GM23338 (cell line): ENCODE results near the gene FILIP1L. TPM values are rescaled to one million over a fixed set of nuclear protein-coding genes. Genes with fewer than 3 reads are reported as not detected.

ENCODE experiments used
- ATAC-seq: fragments of 200-7000 bp; cut with Tn5 transposase; 3 replicates; pipeline ENCODE4 v1.9.1; 2020
- DNase-seq: peaks from one replicate; pipeline ENCODE4 v3.0.0-alpha.2; 2015; ENCODE audit warnings: low spot score
- H2AFZ ChIP-seq: fragments of 200-600 bp; sonication (generic); 2 replicates; pipeline ENCODE4 v1.8.0; 2016; ENCODE audit warnings: antibody characterized with exemption, mild to moderate bottlenecking, moderate library complexity
- H3F3A ChIP-seq: fragments of 200-600 bp; sonication (generic); replicated peaks from 2 replicates; pipeline ENCODE4 v1.8.0; 2017; ENCODE audit warnings: antibody characterized with exemption, mixed run types, low read depth
- H3K27ac ChIP-seq: fragments of 200-600 bp; sonication (generic); 2 replicates; pipeline ENCODE4 v1.6.1; 2016; ENCODE audit warnings: low read depth
- H3K27me3 ChIP-seq: fragments of 200-600 bp; sonication (generic); 2 replicates; pipeline ENCODE4 v1.8.0; 2016; ENCODE audit warnings: mild to moderate bottlenecking, mixed run types, moderate library complexity; ENCODE audit not compliant: insufficient read depth
- H3K36me3 ChIP-seq: fragments of 200-600 bp; sonication (generic); 2 replicates; pipeline ENCODE4 v1.8.0; 2016; ENCODE audit warnings: mild to moderate bottlenecking; ENCODE audit not compliant: insufficient read depth
- H3K4me1 ChIP-seq: fragments of 200-600 bp; sonication (generic); 2 replicates; pipeline ENCODE4 v1.8.0; 2016; ENCODE audit warnings: mild to moderate bottlenecking, moderate library complexity; ENCODE audit not compliant: insufficient read depth
- H3K4me2 ChIP-seq: fragments of 200-600 bp; sonication (generic); 2 replicates; pipeline ENCODE4 v1.7.1; 2017; ENCODE audit warnings: mixed run types
- H3K4me3 ChIP-seq: fragments of 200-600 bp; sonication (generic); 2 replicates; pipeline ENCODE4 v1.6.1; 2016; ENCODE audit warnings: mixed run types
- H3K79me2 ChIP-seq: fragments of 200-600 bp; sonication (generic); replicated peaks from 2 replicates; pipeline ENCODE4 v1.8.0; 2017; ENCODE audit warnings: mild to moderate bottlenecking; ENCODE audit not compliant: insufficient read depth
- H3K9me2 ChIP-seq: fragments of 200-600 bp; sonication (generic); 2 replicates; pipeline ENCODE4 v1.8.0; 2017; ENCODE audit not compliant: insufficient read depth
- H4K20me1 ChIP-seq: fragments of 200-600 bp; sonication (generic); replicated peaks from 2 replicates; pipeline ENCODE4 v1.8.0; 2017; ENCODE audit warnings: mild to moderate bottlenecking; ENCODE audit not compliant: insufficient read depth
- H3K27ac Mint-ChIP-seq: 2 replicates; pipeline ENCODE4 v1.8.0; 2020; ENCODE audit warnings: inconsistent platforms, mild to moderate bottlenecking, moderate library complexity, mixed read lengths
- H3K27me3 Mint-ChIP-seq: 3 replicates; pipeline ENCODE4 v1.8.0; 2022; ENCODE audit warnings: low read depth, mild to moderate bottlenecking, moderate library complexity, mixed read lengths, inconsistent platforms; ENCODE audit not compliant: insufficient read depth, poor library complexity
- H3K36me3 Mint-ChIP-seq: 3 replicates; pipeline ENCODE4 v1.8.0; 2021; ENCODE audit warnings: low read depth, mild to moderate bottlenecking, inconsistent platforms, moderate library complexity, mixed read lengths
- H3K4me1 Mint-ChIP-seq: 3 replicates; pipeline ENCODE4 v1.8.0; 2020; ENCODE audit warnings: mild to moderate bottlenecking, inconsistent platforms, mixed read lengths
- H3K4me3 Mint-ChIP-seq: 3 replicates; pipeline ENCODE4 v1.8.0; 2021; ENCODE audit warnings: moderate library complexity, mild to moderate bottlenecking, inconsistent platforms, mixed read lengths
- H3K9me3 Mint-ChIP-seq: 3 replicates; pipeline ENCODE4 v1.8.0; 2020; ENCODE audit warnings: moderate library complexity, mild to moderate bottlenecking, inconsistent platforms, mixed read lengths
- NANOG ChIP-seq: IDR thresholded peaks from 2 replicates; pipeline ENCODE4 v1.6.1; 2016; ENCODE audit warnings: antibody characterized with exemption, borderline replicate concordance
- REST ChIP-seq: IDR thresholded peaks from one replicate; pipeline ENCODE4 v1.6.1; 2018; ENCODE audit warnings: antibody characterized with exemption; ENCODE audit not compliant: unreplicated experiment
- ZNF114 ChIP-seq: fragments of 250-450 bp; sonication (Bioruptor Pico); IDR thresholded peaks from 2 replicates; pipeline ENCODE4 v1.5.0; 2020; ENCODE audit warnings: mild to moderate bottlenecking, moderate library complexity
- ZNF331 ChIP-seq: fragments of 250-450 bp; sonication (Bioruptor Pico); IDR thresholded peaks from 2 replicates; pipeline ENCODE4 v1.5.0; 2020; ENCODE audit warnings: low read depth, mild to moderate bottlenecking, moderate library complexity
- polyA plus RNA-seq: library from polyadenylated mRNA; unstranded; fragments of >200 nt; fragmentation: Nextera tagmentation; extraction: Ambion mirVana; gene quantifications from 2 replicates; pipeline ENCODE4 v1.2.1, GENCODE V29; 2016
- total RNA-seq: library from RNA; depleted of rRNA; stranded (reverse); fragments of >200 nt; shearing (Covaris generic); gene quantifications from 2 replicates; pipeline ENCODE4 v1.2.3, GENCODE V29; 2014
- TF ChIP-seq, protein P1 (sequence below): IDR thresholded peaks from 2 replicates; pipeline ENCODE4 v1.6.1; 2016; ENCODE audit warnings: antibody characterized with exemption

FILIP1L gene
- total and polyA plus RNA-seq, 2 experiments from 2014 or later = 1.6 TPM; not detected in 1

DNA sequence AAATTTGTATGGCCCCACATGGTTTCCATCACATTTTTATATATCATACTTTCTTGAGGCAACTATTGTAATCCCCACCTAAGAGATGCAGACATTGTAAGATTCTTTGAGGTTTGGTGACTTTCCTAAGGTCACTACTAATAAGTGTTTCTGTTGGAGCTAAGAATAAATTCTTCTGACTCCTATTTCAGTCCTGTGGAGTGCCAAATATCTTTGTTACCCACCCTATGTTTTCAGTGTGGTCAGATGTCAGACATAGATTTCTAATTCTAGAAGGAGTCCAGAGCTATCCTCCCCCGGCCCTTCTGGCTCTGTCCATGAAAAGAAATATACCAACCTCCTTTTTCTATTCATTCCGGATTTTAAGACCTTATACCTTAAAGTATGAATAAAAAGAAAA, 46.2 kb upstream of the FILIP1L start:
- DNase-seq (no peak), ATAC-seq (no peak)
- H3K36me3 ChIP-seq = no peaks in the 10 kb centered on the region
- H3K27me3 ChIP-seq = no peaks in the 10 kb centered on the region
- no peaks in the 10 kb centered on the region for H3F3A ChIP-seq
- peaks cover 11% of the 10 kb centered on the region for H3K9me3 Mint-ChIP-seq
- no peaks in the 10 kb centered on the region for H3K9me2 ChIP-seq
- no peak overlapping the region for H2AFZ ChIP-seq
- no peak overlapping the region for H3K27ac ChIP-seq
- no peak overlapping the region for H3K27ac Mint-ChIP-seq
- H3K4me3 Mint-ChIP-seq = no peak overlapping the region
- H3K4me2 ChIP-seq = no peak overlapping the region
- no peaks in the 10 kb centered on the region for H3K27me3 Mint-ChIP-seq
- peaks cover 11% of the 10 kb centered on the region for H3K36me3 Mint-ChIP-seq
- H3K4me3 ChIP-seq = no peak overlapping the region
- H4K20me1 ChIP-seq = no peaks in the 10 kb centered on the region
- TF ChIP-seq, protein P1, sequence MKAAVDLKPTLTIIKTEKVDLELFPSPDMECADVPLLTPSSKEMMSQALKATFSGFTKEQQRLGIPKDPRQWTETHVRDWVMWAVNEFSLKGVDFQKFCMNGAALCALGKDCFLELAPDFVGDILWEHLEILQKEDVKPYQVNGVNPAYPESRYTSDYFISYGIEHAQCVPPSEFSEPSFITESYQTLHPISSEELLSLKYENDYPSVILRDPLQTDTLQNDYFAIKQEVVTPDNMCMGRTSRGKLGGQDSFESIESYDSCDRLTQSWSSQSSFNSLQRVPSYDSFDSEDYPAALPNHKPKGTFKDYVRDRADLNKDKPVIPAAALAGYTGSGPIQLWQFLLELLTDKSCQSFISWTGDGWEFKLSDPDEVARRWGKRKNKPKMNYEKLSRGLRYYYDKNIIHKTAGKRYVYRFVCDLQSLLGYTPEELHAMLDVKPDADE = no peak
- no peak for TF ChIP-seq ZNF331 (CRISPR knock-in tag)
- no peaks in the 10 kb centered on the region for H3K79me2 ChIP-seq
- H3K4me1 ChIP-seq = no peaks in the 10 kb centered on the region
- H3K4me1 Mint-ChIP-seq = no peaks in the 10 kb centered on the region

- Histone ChIP-seq H3K27me3 (no peaks in the 10 kb centered on the region), H3F3A (no peaks in the 10 kb centered on the region), H3K4me2 (no peak overlapping the region), H3K4me1 (no peaks in the 10 kb centered on the region), H3K27ac (no peak overlapping the region), H4K20me1 (no peaks in the 10 kb centered on the region), H2AFZ (no peak overlapping the region), H3K36me3 (peaks cover 4% of the 10 kb centered on the region; the same call in 1 of the 2 replicates), H3K9me2 (no peaks in the 10 kb centered on the region), H3K79me2 (no peaks in the 10 kb centered on the region), H3K4me3 (no peak overlapping the region)
- H3K4me1 Mint-ChIP-seq = no peaks in the 10 kb centered on the region
- peaks cover 17% of the 10 kb centered on the region for H3K9me3 Mint-ChIP-seq
- no peak overlapping the region for H3K27ac Mint-ChIP-seq
- ATAC-seq = no peak
- H3K36me3 Mint-ChIP-seq = peaks cover 18% of the 10 kb centered on the region
- DNase-seq = no peak
- no peaks in the 10 kb centered on the region for H3K27me3 Mint-ChIP-seq
- no peak overlapping the region for H3K4me3 Mint-ChIP-seq
- TF ChIP-seq, protein P1 = no peak
- TF ChIP-seq REST (no peak), ZNF114 (no peak), NANOG (no peak)
These were observed 45.2 kb upstream of the FILIP1L start for GRCh38 chr3:100159331-100160153.
